ENCODE results near the gene GRB2. TPM values are rescaled to one million over a fixed set of nuclear protein-coding genes. Genes with fewer than 3 reads are reported as not detected.

GRB2 gene
- total and polyA plus RNA-seq, 2 donors from 2014 or later = 65.3 to 119 TPM

GRCh38 chr17:75400326-75400939 is 5.0 kb downstream of the GRB2 start:
- no peak overlapping the region for H3K27ac ChIP-seq (ENCODE audit: low read depth in 2 of 2, low read length in 2 of 2)
- H3K9ac ChIP-seq (ENCODE audit: low read length in 3 of 3) = no peak overlapping the region
- H3K9me3 ChIP-seq (ENCODE audit: control insufficient read depth in 2 of 3, insufficient read depth in 1 of 3, low read length in 3 of 3) = no peaks in the 10 kb centered on the region
- no peak overlapping the region for H3K4me3 ChIP-seq (ENCODE audit: low read length in 3 of 3)
- DNase-seq (no peak), FAIRE-seq (no peak)
- no peaks in the 10 kb centered on the region for H3K36me3 ChIP-seq (ENCODE audit: control insufficient read depth in 2 of 3, insufficient read depth in 3 of 3, low read length in 3 of 3)
- TF ChIP-seq CTCF (IDR thresholded peaks at IDR 0.05; ENCODE audit: borderline replicate concordance, extremely low read depth, insufficient read depth) = no peak
- H3K27me3 ChIP-seq (ENCODE audit: control insufficient read depth, insufficient read depth, low read length) = no peaks in the 10 kb centered on the region
- H3K4me1 ChIP-seq (ENCODE audit: control insufficient read depth in 2 of 3, insufficient read depth in 2 of 3, low read depth in 1 of 3, low read length in 3 of 3) = peaks cover 0 to 4% (median 0%) of the 10 kb centered on the region in 3 donors
- intact Hi-C loops (cut with DNase I) = loop anchor here (5.0 kb wide), 1 partner anchor 78 kb away; no protein-coding TSS in a partner anchor

DNA sequence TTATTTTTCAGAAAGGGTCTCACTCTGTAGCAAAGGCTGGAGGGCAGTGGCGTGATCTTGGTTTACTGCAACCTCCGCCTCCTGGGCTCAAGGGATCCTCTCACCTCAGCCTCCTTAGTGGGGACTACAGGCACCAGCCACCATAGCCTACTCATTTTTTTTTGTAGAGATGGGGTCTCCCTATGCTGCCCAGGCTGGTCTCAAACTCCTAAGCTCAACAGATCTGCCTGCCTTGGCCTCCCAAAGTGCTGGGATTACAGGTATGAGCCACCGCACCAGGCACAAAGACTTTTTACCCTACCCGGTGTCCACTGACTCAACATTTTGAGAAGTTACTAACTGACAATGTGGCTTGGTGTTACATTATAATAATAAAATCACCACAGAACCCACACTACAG is 7.2 kb downstream of the GRB2 start:
- no peak overlapping the region for H3K27ac ChIP-seq (ENCODE audit: low read depth in 2 of 2, low read length in 2 of 2)
- H3K9me3 ChIP-seq (ENCODE audit: control insufficient read depth in 2 of 3, insufficient read depth in 1 of 3, low read length in 3 of 3) = no peaks in the 10 kb centered on the region
- H3K4me1 ChIP-seq (ENCODE audit: control insufficient read depth in 2 of 3, insufficient read depth in 2 of 3, low read depth in 1 of 3, low read length in 3 of 3) = peaks cover 0 to 14% (median 2%) of the 10 kb centered on the region in 3 donors
- FAIRE-seq (no peak), DNase-seq (no peak)
- TF ChIP-seq CTCF (IDR thresholded peaks at IDR 0.05; ENCODE audit: borderline replicate concordance, extremely low read depth, insufficient read depth) = no peak
- no peaks in the 10 kb centered on the region for H3K36me3 ChIP-seq (ENCODE audit: control insufficient read depth in 2 of 3, insufficient read depth in 3 of 3, low read length in 3 of 3)
- intact Hi-C loops (cut with DNase I) = loop anchor here (10.0 kb wide), 1 partner anchor 53 kb away; no protein-coding TSS in a partner anchor
- no peaks in the 10 kb centered on the region for H3K27me3 ChIP-seq (ENCODE audit: control insufficient read depth, insufficient read depth, low read length)
- H3K4me3 ChIP-seq (ENCODE audit: low read length in 3 of 3) = no peak overlapping the region
- H3K9ac ChIP-seq (ENCODE audit: low read length in 3 of 3) = no peak overlapping the region

DNA sequence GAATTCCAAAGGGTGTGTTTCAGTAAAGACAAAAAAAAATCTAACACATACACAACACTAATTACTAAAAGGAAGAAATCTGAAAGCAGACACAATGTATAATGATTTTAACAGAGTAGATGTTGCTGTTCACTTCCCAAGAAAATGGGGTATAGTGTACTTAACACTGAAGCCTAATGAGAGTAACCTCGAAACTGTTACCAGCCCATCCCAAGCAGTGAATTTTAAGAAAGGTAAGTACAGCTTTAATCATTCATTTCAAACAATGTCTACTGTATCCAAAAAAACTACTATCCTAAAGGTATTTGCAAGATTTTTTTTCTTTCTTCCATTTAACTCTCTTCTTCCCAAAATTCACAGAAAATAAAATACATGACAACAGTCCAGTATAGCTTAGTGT is 8.3 kb downstream of the GRB2 start:
- Histone ChIP-seq H3K4me1 (ENCODE audit: control insufficient read depth in 2 of 3, insufficient read depth in 2 of 3, low read depth in 1 of 3, low read length in 3 of 3) (peaks cover 0 to 17% (median 8%) of the 10 kb centered on the region in 3 donors), H3K4me3 (ENCODE audit: low read length in 3 of 3) (no peak overlapping the region), H3K27ac (ENCODE audit: low read depth in 2 of 2, low read length in 2 of 2) (no peak overlapping the region), H3K9ac (ENCODE audit: low read length in 3 of 3) (no peak overlapping the region), H3K9me3 (ENCODE audit: control insufficient read depth in 2 of 3, insufficient read depth in 1 of 3, low read length in 3 of 3) (no peaks in the 10 kb centered on the region), H3K27me3 (ENCODE audit: control insufficient read depth, insufficient read depth, low read length) (no peaks in the 10 kb centered on the region), H3K36me3 (ENCODE audit: control insufficient read depth in 2 of 3, insufficient read depth in 3 of 3, low read length in 3 of 3) (no peaks in the 10 kb centered on the region)
- intact Hi-C loops (cut with DNase I) = loop anchor here (10.0 kb wide), 1 partner anchor 52 kb away; no protein-coding TSS in a partner anchor
- FAIRE-seq (no peak), DNase-seq (no peak)
- TF ChIP-seq CTCF (IDR thresholded peaks at IDR 0.05; ENCODE audit: borderline replicate concordance, extremely low read depth, insufficient read depth) = no peak

All from kidney (tissue), 14 donors.